GM19351 (cell line): ENCODE measurements around the gene MALAT1.
"Not testable (repeated sequence)": the region's sequence is repeated elsewhere in the genome, so short reads cannot be mapped to it uniquely, and the experiment has no call there.

Experiments used
- ATAC-seq: cut with Tn5 transposase; IDR thresholded peaks from one replicate; pipeline ENCODE4 v1.9.1; 2021; ENCODE audit warnings: mild to moderate bottlenecking, moderate library complexity; ENCODE audit not compliant: unreplicated experiment

MALAT1 gene

GRCh38 chr11:65497141-65498041 is 1.5 kb upstream of the MALAT1 start:
- peak; percentile 63 for ATAC-seq

- ATAC-seq: no peak
These were observed 661 bp upstream of the MALAT1 start for GRCh38 chr11:65498042-65498726.

DNA sequence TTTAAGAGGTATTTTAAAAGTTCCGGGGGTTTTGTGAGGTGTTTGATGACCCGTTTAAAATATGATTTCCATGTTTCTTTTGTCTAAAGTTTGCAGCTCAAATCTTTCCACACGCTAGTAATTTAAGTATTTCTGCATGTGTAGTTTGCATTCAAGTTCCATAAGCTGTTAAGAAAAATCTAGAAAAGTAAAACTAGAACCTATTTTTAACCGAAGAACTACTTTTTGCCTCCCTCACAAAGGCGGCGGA is 193 bp upstream of the MALAT1 start:
- ATAC-seq: no peak

DNA sequence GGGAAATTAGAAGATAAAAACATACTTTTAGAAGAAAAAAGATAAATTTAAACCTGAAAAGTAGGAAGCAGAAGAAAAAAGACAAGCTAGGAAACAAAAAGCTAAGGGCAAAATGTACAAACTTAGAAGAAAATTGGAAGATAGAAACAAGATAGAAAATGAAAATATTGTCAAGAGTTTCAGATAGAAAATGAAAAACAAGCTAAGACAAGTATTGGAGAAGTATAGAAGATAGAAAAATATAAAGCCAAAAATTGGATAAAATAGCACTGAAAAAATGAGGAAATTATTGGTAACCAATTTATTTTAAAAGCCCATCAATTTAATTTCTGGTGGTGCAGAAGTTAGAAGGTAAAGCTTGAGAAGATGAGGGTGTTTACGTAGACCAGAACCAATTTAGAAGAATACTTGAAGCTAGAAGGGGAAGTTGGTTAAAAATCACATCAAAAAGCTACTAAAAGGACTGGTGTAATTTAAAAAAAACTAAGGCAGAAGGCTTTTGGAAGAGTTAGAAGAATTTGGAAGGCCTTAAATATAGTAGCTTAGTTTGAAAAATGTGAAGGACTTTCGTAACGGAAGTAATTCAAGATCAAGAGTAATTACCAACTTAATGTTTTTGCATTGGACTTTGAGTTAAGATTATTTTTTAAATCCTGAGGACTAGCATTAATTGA is 1.0 kb downstream of the MALAT1 start:
- no peak for ATAC-seq

DNA sequence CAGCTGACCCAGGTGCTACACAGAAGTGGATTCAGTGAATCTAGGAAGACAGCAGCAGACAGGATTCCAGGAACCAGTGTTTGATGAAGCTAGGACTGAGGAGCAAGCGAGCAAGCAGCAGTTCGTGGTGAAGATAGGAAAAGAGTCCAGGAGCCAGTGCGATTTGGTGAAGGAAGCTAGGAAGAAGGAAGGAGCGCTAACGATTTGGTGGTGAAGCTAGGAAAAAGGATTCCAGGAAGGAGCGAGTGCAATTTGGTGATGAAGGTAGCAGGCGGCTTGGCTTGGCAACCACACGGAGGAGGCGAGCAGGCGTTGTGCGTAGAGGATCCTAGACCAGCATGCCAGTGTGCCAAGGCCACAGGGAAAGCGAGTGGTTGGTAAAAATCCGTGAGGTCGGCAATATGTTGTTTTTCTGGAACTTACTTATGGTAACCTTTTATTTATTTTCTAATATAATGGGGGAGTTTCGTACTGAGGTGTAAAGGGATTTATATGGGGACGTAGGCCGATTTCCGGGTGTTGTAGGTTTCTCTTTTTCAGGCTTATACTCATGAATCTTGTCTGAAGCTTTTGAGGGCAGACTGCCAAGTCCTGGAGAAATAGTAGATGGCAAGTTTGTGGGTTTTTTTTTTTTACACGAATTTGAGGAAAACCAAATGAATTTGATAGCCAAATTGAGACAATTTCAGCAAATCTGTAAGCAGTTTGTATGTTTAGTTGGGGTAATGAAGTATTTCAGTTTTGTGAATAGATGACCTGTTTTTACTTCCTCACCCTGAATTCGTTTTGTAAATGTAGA is 1.7 kb downstream of the MALAT1 start:
- ATAC-seq: no peak

- ATAC-seq: no peak
These were observed 2.3 kb downstream of the MALAT1 start for GRCh38 chr11:65501186-65501471.

DNA sequence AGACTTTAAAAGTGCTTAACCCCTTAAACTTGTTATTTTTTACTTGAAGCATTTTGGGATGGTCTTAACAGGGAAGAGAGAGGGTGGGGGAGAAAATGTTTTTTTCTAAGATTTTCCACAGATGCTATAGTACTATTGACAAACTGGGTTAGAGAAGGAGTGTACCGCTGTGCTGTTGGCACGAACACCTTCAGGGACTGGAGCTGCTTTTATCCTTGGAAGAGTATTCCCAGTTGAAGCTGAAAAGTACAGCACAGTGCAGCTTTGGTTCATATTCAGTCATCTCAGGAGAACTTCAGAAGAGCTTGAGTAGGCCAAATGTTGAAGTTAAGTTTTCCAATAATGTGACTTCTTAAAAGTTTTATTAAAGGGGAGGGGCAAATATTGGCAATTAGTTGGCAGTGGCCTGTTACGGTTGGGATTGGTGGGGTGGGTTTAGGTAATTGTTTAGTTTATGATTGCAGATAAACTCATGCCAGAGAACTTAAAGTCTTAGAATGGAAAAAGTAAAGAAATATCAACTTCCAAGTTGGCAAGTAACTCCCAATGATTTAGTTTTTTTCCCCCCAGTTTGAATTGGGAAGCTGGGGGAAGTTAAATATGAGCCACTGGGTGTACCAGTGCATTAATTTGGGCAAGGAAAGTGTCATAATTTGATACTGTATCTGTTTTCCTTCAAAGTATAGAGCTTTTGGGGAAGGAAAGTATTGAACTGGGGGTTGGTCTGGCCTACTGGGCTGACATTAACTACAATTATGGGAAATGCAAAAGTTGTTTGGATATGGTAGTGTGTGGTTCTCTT is 2.8 kb downstream of the MALAT1 start:
- ATAC-seq: no peak

DNA sequence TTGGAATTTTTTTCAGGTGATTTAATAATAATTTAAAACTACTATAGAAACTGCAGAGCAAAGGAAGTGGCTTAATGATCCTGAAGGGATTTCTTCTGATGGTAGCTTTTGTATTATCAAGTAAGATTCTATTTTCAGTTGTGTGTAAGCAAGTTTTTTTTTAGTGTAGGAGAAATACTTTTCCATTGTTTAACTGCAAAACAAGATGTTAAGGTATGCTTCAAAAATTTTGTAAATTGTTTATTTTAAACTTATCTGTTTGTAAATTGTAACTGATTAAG is 3.4 kb downstream of the MALAT1 start:
- ATAC-seq: no peak

- no peak for ATAC-seq
These were observed 3.9 kb downstream of the MALAT1 start for GRCh38 chr11:65502555-65503367.

DNA sequence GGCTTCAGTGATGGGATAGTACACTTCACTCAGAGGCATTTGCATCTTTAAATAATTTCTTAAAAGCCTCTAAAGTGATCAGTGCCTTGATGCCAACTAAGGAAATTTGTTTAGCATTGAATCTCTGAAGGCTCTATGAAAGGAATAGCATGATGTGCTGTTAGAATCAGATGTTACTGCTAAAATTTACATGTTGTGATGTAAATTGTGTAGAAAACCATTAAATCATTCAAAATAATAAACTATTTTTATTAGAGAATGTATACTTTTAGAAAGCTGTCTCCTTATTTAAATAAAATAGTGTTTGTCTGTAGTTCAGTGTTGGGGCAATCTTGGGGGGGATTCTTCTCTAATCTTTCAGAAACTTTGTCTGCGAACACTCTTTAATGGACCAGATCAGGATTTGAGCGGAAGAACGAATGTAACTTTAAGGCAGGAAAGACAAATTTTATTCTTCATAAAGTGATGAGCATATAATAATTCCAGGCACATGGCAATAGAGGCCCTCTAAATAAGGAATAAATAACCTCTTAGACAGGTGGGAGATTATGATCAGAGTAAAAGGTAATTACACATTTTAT is 4.6 kb downstream of the MALAT1 start:
- ATAC-seq: no peak

DNA sequence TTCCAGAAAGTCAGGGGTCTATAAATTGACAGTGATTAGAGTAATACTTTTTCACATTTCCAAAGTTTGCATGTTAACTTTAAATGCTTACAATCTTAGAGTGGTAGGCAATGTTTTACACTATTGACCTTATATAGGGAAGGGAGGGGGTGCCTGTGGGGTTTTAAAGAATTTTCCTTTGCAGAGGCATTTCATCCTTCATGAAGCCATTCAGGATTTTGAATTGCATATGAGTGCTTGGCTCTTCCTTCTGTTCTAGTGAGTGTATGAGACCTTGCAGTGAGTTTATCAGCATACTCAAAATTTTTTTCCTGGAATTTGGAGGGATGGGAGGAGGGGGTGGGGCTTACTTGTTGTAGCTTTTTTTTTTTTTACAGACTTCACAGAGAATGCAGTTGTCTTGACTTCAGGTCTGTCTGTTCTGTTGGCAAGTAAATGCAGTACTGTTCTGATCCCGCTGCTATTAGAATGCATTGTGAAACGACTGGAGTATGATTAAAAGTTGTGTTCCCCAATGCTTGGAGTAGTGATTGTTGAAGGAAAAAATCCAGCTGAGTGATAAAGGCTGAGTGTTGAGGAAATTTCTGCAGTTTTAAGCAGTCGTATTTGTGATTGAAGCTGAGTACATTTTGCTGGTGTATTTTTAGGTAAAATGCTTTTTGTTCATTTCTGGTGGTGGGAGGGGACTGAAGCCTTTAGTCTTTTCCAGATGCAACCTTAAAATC is 5.3 kb downstream of the MALAT1 start:
- no peak for ATAC-seq

DNA sequence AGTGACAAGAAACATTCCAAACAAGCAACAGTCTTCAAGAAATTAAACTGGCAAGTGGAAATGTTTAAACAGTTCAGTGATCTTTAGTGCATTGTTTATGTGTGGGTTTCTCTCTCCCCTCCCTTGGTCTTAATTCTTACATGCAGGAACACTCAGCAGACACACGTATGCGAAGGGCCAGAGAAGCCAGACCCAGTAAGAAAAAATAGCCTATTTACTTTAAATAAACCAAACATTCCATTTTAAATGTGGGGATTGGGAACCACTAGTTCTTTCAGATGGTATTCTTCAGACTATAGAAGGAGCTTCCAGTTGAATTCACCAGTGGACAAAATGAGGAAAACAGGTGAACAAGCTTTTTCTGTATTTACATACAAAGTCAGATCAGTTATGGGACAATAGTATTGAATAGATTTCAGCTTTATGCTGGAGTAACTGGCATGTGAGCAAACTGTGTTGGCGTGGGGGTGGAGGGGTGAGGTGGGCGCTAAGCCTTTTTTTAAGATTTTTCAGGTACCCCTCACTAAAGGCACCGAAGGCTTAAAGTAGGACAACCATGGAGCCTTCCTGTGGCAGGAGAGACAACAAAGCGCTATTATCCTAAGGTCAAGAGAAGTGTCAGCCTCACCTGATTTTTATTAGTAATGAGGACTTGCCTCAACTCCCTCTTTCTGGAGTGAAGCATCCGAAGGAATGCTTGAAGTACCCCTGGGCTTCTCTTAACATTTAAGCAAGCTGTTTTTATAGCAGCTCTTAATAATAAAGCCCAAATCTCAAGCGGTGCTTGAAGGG is 6.0 kb downstream of the MALAT1 start:
- no peak for ATAC-seq

DNA sequence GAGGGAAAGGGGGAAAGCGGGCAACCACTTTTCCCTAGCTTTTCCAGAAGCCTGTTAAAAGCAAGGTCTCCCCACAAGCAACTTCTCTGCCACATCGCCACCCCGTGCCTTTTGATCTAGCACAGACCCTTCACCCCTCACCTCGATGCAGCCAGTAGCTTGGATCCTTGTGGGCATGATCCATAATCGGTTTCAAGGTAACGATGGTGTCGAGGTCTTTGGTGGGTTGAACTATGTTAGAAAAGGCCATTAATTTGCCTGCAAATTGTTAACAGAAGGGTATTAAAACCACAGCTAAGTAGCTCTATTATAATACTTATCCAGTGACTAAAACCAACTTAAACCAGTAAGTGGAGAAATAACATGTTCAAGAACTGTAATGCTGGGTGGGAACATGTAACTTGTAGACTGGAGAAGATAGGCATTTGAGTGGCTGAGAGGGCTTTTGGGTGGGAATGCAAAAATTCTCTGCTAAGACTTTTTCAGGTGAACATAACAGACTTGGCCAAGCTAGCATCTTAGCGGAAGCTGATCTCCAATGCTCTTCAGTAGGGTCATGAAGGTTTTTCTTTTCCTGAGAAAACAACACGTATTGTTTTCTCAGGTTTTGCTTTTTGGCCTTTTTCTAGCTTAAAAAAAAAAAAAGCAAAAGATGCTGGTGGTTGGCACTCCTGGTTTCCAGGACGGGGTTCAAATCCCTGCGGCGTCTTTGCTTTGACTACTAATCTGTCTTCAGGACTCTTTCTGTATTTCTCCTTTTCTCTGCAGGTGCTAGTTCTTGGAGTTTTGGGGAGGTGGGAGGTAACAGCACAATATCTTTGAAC is 6.8 kb downstream of the MALAT1 start:
- no peak for ATAC-seq

GRCh38 chr11:65506290-65506771 is 7.5 kb downstream of the MALAT1 start:
- no peak for ATAC-seq

DNA sequence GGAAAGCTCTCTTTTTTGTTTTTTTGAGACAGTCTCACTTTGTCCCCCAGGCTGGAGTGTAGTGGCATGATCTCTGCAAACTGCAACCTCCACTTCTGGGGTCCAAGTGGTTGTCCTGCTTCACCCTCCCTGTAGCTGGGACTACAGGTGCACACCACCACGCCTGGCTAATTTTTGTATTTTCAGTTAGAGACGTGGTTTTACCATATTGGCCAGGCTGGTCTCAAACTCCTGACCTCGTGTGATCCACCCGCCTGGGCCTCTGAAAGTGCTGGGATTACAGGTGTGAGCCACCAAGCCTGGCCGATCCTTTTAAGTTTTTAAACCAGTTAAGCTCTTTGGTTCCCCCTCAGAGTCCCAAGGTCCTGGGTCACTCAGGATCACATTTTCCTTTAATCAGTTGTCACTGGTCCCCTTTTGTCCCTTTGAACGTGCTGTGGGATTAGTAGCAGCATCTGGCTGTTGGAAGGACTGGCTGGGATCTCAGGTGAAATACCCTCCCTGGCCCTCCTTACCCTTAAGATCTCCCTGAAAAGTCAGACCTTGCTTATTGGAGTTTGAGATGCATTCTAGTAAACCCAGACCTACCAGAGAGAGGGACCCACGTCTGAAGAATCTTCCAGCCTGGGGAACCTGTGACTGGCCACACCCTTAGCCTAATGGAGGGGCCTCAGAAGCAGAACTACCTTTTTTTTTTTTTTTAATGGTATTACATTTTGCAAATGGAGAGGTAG is 8.1 kb downstream of the MALAT1 start:
- ATAC-seq: peak; percentile 20

DNA sequence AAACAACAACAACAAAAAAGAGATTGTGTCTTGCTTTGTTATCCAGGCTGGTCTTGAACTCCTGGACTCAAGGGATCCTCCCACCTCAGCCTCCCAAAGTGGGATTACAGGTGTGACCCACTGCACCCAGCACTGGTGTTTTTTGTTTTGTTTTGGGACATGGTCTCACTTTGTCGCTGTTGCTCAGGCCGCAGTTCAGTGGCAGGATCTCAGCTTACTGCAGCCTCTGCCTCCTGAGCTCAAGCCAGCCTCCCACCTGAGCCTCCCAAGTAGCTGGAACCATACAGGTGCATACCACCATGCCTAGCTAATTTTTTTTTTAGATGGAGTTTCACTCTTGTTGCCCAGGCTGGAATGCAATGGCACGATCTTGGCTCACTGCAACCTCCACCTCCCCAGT is 13.5 kb downstream of the MALAT1 start:
- ATAC-seq: not testable (repeated sequence)
